ENCODE results near the gene CDKL1. TPM values are rescaled to one million over a fixed set of nuclear protein-coding genes. Genes with fewer than 3 reads are reported as not detected.

CDKL1 gene
- total RNA-seq, 1 donor from 2014 or later, result 3.8 TPM

- DNase-seq (ENCODE audit: low spot score), result no peak
- intact Hi-C loops (cut with DNase I), result loop anchor here (5.0 kb wide), 1 partner anchor 79 kb away; the partner anchor contains the start of gene SOS2
Observed at GRCh38 chr14:50311337-50311971, 85.2 kb downstream of the CDKL1 start.

- intact Hi-C loops (cut with DNase I), result loop anchor here (5.0 kb wide), 1 partner anchor 78 kb away; the partner anchor contains the start of gene SOS2
- DNase-seq (ENCODE audit: low spot score), result no peak
Observed at GRCh38 chr14:50310445-50310844, 86.2 kb downstream of the CDKL1 start.

GRCh38 chr14:50308363-50308915 lies 88.2 kb downstream of the CDKL1 start:
- no peak for DNase-seq (ENCODE audit: low spot score)
- intact Hi-C loops (cut with DNase I), result no loop called here

GRCh38 chr14:50303744-50304471 lies 92.8 kb downstream of the CDKL1 start:
- DNase-seq (ENCODE audit: low spot score), result no peak
- intact Hi-C loops (cut with DNase I), result no loop called here

- no peak for DNase-seq (ENCODE audit: low spot score)
- intact Hi-C loops (cut with DNase I), result no loop called here
Observed at GRCh38 chr14:50301914-50302313, 94.8 kb downstream of the CDKL1 start.

- intact Hi-C loops (cut with DNase I), result no loop called here
- no peak for DNase-seq (ENCODE audit: low spot score)
Observed at GRCh38 chr14:50299585-50299984, 97.1 kb downstream of the CDKL1 start.

GRCh38 chr14:50290306-50290705 lies 106.4 kb downstream of the CDKL1 start:
- intact Hi-C loops (cut with DNase I), result no loop called here
- DNase-seq (ENCODE audit: low spot score), result no peak

- intact Hi-C loops (cut with DNase I), result no loop called here
- no peak for DNase-seq (ENCODE audit: low spot score)
Observed at GRCh38 chr14:50288146-50288545, 108.5 kb downstream of the CDKL1 start.

GRCh38 chr14:50285861-50286260 lies 110.8 kb downstream of the CDKL1 start:
- intact Hi-C loops (cut with DNase I), result no loop called here
- no peak for DNase-seq (ENCODE audit: low spot score)

Small RNAs within 50 kb of the gene (microRNA-seq; reads per million reads assigned to microRNA genes)
- gene MIR4504, result not detected

Other genes with a start within 250 kb of the CDKL1 start
- gene SOS2, start 165.3 kb downstream of the CDKL1 start, total RNA-seq, result 34.8 TPM
- gene L2HGDH, start 84.7 kb downstream of the CDKL1 start, total RNA-seq, result 8.2 TPM
- 29.3 TPM for gene DMAC2L, start 84.6 kb downstream of the CDKL1 start, total RNA-seq
- gene MAP4K5, start 135.7 kb upstream of the CDKL1 start, total RNA-seq, result 19.1 TPM
- gene ATL1, start 163.3 kb upstream of the CDKL1 start, total RNA-seq, result 1.5 TPM